HEK293 (cell line): ENCODE results near the gene TRMT112.

ENCODE experiments used
- GFI1B ChIP-seq: fragments of 450-650 bp; formaldehyde crosslinking; IDR thresholded peaks from 2 replicates; pipeline ENCODE4 v1.5.1; 2016; ENCODE audit warnings: missing biosample characterization, missing genetic modification characterization
- MYNN ChIP-seq: fragments of 450-650 bp; formaldehyde crosslinking; IDR thresholded peaks from 2 replicates; pipeline ENCODE4 v1.5.1; 2016; ENCODE audit warnings: missing biosample characterization, missing genetic modification characterization, borderline replicate concordance
- OVOL3 ChIP-seq: fragments of 450-650 bp; formaldehyde crosslinking; IDR thresholded peaks from 2 replicates; pipeline ENCODE4 v1.5.1; 2016; ENCODE audit warnings: missing biosample characterization, missing genetic modification characterization
- SALL2 ChIP-seq: fragments of 450-650 bp; formaldehyde crosslinking; IDR thresholded peaks from 2 replicates; pipeline ENCODE4 v1.5.0; 2017; ENCODE audit warnings: missing biosample characterization, mild to moderate bottlenecking, missing genetic modification characterization, borderline replicate concordance
- TCF7L2 ChIP-seq: IDR thresholded peaks from 2 replicates; pipeline ENCODE4 v1.6.1; 2011; ENCODE audit warnings: low read depth, mild to moderate bottlenecking, inconsistent platforms, low read length, moderate library complexity, borderline replicate concordance
- ZBTB21 ChIP-seq: fragments of 450-650 bp; formaldehyde crosslinking; IDR thresholded peaks from 2 replicates; pipeline ENCODE4 v1.5.1; 2017; ENCODE audit warnings: missing biosample characterization, missing genetic modification characterization
- ZBTB8A ChIP-seq: fragments of 450-650 bp; formaldehyde crosslinking; IDR thresholded peaks from 2 replicates; pipeline ENCODE4 v1.5.1; 2016; ENCODE audit warnings: missing biosample characterization, missing genetic modification characterization
- ZFP37 ChIP-seq: fragments of 450-650 bp; formaldehyde crosslinking; IDR thresholded peaks from 2 replicates; pipeline ENCODE4 v1.5.1; 2016; ENCODE audit warnings: missing biosample characterization, missing genetic modification characterization
- ZNF112 ChIP-seq: fragments of 450-650 bp; formaldehyde crosslinking; IDR thresholded peaks from 2 replicates; pipeline ENCODE4 v1.5.0; 2017; ENCODE audit warnings: missing biosample characterization, missing genetic modification characterization
- ZNF157 ChIP-seq: fragments of 450-650 bp; formaldehyde crosslinking; IDR thresholded peaks from 2 replicates; pipeline ENCODE4 v1.5.1; 2016; ENCODE audit warnings: missing biosample characterization, missing genetic modification characterization
- ZNF214 ChIP-seq: fragments of 450-650 bp; formaldehyde crosslinking; IDR thresholded peaks from 2 replicates; pipeline ENCODE4 v1.5.1; 2017; ENCODE audit warnings: missing biosample characterization, mild to moderate bottlenecking, missing genetic modification characterization, borderline replicate concordance
- ZNF221 ChIP-seq: fragments of 450-650 bp; formaldehyde crosslinking; IDR thresholded peaks from 2 replicates; pipeline ENCODE4 v1.5.1; 2017; ENCODE audit warnings: missing biosample characterization, missing genetic modification characterization, borderline replicate concordance
- ZNF23 ChIP-seq: fragments of 450-650 bp; formaldehyde crosslinking; IDR thresholded peaks from 2 replicates; pipeline ENCODE4 v1.5.1; 2016; ENCODE audit warnings: missing biosample characterization, missing genetic modification characterization, borderline replicate concordance
- ZNF239 ChIP-seq: fragments of 450-650 bp; formaldehyde crosslinking; IDR thresholded peaks from 2 replicates; pipeline ENCODE4 v1.5.1; 2016; ENCODE audit warnings: missing biosample characterization, missing genetic modification characterization
- ZNF335 ChIP-seq: fragments of 450-650 bp; formaldehyde crosslinking; conservative IDR thresholded peaks from 2 replicates; pipeline ENCODE4 v1.5.1; 2016; ENCODE audit warnings: missing biosample characterization, missing genetic modification characterization
- ZNF426 ChIP-seq: fragments of 450-650 bp; formaldehyde crosslinking; IDR thresholded peaks from 2 replicates; pipeline ENCODE4 v1.5.1; 2017; ENCODE audit warnings: missing biosample characterization, missing genetic modification characterization, mild to moderate bottlenecking, inconsistent platforms, moderate library complexity
- ZNF473 ChIP-seq: fragments of 450-650 bp; formaldehyde crosslinking; IDR thresholded peaks from 2 replicates; pipeline ENCODE4 v1.5.1; 2017; ENCODE audit warnings: missing biosample characterization, missing genetic modification characterization
- ZNF561 ChIP-seq: fragments of 450-650 bp; IDR thresholded peaks from 2 replicates; pipeline ENCODE4 v1.5.1; 2018; ENCODE audit warnings: missing biosample characterization, missing genetic modification characterization, borderline replicate concordance
- ZNF596 ChIP-seq: fragments of 450-650 bp; IDR thresholded peaks from 2 replicates; pipeline ENCODE4 v1.5.0; 2018; ENCODE audit warnings: missing biosample characterization, mild to moderate bottlenecking, missing genetic modification characterization, moderate library complexity
- ZNF707 ChIP-seq: fragments of 450-650 bp; formaldehyde crosslinking; IDR thresholded peaks from 2 replicates; pipeline ENCODE4 v1.5.1; 2016; ENCODE audit warnings: missing biosample characterization, missing genetic modification characterization
- TF ChIP-seq, protein P1 (sequence below): fragments of 450-650 bp; formaldehyde crosslinking; IDR thresholded peaks from 2 replicates; pipeline ENCODE4 v1.5.1; 2016; ENCODE audit warnings: missing biosample characterization, missing genetic modification characterization, low read depth
- TF ChIP-seq, protein P2 (sequence below): fragments of 450-650 bp; formaldehyde crosslinking; IDR thresholded peaks from 2 replicates; pipeline ENCODE4 v1.5.1; 2016; ENCODE audit warnings: missing biosample characterization, missing genetic modification characterization
- TF ChIP-seq, protein P3 (sequence below): fragments of 450-650 bp; formaldehyde crosslinking; IDR thresholded peaks from 2 replicates; pipeline ENCODE4 v1.5.1; 2016; ENCODE audit warnings: missing biosample characterization, missing genetic modification characterization
- TF ChIP-seq, protein P4 (sequence below): fragments of 450-650 bp; formaldehyde crosslinking; IDR thresholded peaks from 2 replicates; pipeline ENCODE4 v1.5.1; 2017; ENCODE audit warnings: missing biosample characterization, mild to moderate bottlenecking, missing genetic modification characterization, moderate library complexity
- TF ChIP-seq, protein P5 (sequence below): fragments of 450-650 bp; formaldehyde crosslinking; conservative IDR thresholded peaks from 2 replicates; pipeline ENCODE4 v1.5.1; 2016; ENCODE audit warnings: low read depth, missing biosample characterization, missing genetic modification characterization
- TF ChIP-seq, protein P6 (sequence below): fragments of 450-650 bp; formaldehyde crosslinking; IDR thresholded peaks from 2 replicates; pipeline ENCODE4 v1.5.1; 2016; ENCODE audit warnings: missing biosample characterization, missing genetic modification characterization, borderline replicate concordance

The TRMT112 gene

DNA sequence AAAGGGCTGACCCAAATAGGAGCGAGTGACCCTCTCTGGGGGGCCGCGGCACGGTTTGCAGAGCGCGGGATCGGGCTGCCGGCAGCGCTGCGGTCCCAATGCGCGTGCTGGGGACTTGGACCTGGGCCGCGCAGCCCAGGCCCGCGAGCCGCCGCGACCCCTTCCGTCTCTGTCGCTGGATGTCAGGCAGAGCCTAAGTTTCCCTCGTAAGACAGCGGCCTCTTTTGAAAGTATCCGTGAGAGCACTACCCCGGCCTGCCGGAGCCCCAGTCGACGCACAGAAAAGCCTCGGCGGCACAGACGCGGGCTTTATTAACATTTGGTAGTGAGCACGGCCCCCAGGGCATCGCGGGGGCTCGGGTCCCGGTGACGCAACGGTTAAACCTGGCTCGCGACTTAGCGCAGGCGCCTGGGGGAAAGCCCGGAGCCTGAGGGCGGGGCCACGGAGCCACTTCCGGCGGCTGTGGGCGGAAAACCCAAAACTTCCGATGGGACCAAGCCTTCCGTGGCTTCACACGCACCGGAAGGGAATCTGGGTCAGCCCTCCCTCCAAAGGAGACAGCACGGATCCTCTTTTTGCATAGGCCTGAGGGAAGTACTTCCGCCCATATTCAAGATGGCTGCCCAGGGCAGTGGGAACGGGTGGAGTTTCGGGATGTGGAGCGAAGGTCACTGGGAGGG lies 47.7 kb downstream of the TRMT112 start (continued):
- TF ChIP-seq, protein P1, sequence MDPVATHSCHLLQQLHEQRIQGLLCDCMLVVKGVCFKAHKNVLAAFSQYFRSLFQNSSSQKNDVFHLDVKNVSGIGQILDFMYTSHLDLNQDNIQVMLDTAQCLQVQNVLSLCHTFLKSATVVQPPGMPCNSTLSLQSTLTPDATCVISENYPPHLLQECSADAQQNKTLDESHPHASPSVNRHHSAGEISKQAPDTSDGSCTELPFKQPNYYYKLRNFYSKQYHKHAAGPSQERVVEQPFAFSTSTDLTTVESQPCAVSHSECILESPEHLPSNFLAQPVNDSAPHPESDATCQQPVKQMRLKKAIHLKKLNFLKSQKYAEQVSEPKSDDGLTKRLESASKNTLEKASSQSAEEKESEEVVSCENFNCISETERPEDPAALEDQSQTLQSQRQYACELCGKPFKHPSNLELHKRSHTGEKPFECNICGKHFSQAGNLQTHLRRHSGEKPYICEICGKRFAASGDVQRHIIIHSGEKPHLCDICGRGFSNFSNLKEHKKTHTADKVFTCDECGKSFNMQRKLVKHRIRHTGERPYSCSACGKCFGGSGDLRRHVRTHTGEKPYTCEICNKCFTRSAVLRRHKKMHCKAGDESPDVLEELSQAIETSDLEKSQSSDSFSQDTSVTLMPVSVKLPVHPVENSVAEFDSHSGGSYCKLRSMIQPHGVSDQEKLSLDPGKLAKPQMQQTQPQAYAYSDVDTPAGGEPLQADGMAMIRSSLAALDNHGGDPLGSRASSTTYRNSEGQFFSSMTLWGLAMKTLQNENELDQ, result no peak
- TF ChIP-seq, protein P2, sequence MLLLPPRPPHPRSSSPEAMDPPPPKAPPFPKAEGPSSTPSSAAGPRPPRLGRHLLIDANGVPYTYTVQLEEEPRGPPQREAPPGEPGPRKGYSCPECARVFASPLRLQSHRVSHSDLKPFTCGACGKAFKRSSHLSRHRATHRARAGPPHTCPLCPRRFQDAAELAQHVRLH (tag by site-specific recombination), result peak; percentile 97
- no peak for TF ChIP-seq ZNF707
- TF ChIP-seq ZNF596 (tag by site-specific recombination), result no peak
- TF ChIP-seq ZBTB8A, result peak; percentile 51; the same call in 1 of the 2 replicates
- no peak for TF ChIP-seq SALL2 (tag by site-specific recombination)
- peak; percentile 79 for TF ChIP-seq ZNF335
- TF ChIP-seq ZNF157 (tag by site-specific recombination), result no peak
- TF ChIP-seq, protein P3, sequence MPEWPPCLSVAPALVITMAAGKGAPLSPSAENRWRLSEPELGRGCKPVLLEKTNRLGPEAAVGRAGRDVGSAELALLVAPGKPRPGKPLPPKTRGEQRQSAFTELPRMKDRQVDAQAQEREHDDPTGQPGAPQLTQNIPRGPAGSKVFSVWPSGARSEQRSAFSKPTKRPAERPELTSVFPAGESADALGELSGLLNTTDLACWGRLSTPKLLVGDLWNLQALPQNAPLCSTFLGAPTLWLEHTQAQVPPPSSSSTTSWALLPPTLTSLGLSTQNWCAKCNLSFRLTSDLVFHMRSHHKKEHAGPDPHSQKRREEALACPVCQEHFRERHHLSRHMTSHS, result no peak
- TF ChIP-seq TCF7L2, result no peak
- no peak for TF ChIP-seq ZNF473 (tag by site-specific recombination)
- peak; percentile 81; the same call in 1 of the 2 replicates for TF ChIP-seq ZNF561 (tag by site-specific recombination)
- TF ChIP-seq, protein P4, sequence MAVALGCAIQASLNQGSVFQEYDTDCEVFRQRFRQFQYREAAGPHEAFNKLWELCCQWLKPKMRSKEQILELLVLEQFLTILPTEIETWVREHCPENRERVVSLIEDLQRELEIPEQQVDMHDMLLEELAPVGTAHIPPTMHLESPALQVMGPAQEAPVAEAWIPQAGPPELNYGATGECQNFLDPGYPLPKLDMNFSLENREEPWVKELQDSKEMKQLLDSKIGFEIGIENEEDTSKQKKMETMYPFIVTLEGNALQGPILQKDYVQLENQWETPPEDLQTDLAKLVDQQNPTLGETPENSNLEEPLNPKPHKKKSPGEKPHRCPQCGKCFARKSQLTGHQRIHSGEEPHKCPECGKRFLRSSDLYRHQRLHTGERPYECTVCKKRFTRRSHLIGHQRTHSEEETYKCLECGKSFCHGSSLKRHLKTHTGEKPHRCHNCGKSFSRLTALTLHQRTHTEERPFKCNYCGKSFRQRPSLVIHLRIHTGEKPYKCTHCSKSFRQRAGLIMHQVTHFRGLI, result no peak
- TF ChIP-seq ZNF239 (tag by site-specific recombination), result no peak
- no peak for TF ChIP-seq ZNF23 (tag by site-specific recombination)
- no peak for TF ChIP-seq ZNF112 (tag by site-specific recombination)
- TF ChIP-seq ZFP37 (tag by site-specific recombination), result no peak
- TF ChIP-seq OVOL3 (tag by site-specific recombination), result no peak
- TF ChIP-seq ZNF426 (tag by site-specific recombination), result no peak
- TF ChIP-seq ZNF214 (tag by site-specific recombination), result no peak
- TF ChIP-seq GFI1B (tag by site-specific recombination), result no peak
- no peak for TF ChIP-seq MYNN
- TF ChIP-seq ZNF221 (tag by site-specific recombination), result no peak
- no peak for TF ChIP-seq ZBTB21 (tag by site-specific recombination)
- TF ChIP-seq, protein P5, sequence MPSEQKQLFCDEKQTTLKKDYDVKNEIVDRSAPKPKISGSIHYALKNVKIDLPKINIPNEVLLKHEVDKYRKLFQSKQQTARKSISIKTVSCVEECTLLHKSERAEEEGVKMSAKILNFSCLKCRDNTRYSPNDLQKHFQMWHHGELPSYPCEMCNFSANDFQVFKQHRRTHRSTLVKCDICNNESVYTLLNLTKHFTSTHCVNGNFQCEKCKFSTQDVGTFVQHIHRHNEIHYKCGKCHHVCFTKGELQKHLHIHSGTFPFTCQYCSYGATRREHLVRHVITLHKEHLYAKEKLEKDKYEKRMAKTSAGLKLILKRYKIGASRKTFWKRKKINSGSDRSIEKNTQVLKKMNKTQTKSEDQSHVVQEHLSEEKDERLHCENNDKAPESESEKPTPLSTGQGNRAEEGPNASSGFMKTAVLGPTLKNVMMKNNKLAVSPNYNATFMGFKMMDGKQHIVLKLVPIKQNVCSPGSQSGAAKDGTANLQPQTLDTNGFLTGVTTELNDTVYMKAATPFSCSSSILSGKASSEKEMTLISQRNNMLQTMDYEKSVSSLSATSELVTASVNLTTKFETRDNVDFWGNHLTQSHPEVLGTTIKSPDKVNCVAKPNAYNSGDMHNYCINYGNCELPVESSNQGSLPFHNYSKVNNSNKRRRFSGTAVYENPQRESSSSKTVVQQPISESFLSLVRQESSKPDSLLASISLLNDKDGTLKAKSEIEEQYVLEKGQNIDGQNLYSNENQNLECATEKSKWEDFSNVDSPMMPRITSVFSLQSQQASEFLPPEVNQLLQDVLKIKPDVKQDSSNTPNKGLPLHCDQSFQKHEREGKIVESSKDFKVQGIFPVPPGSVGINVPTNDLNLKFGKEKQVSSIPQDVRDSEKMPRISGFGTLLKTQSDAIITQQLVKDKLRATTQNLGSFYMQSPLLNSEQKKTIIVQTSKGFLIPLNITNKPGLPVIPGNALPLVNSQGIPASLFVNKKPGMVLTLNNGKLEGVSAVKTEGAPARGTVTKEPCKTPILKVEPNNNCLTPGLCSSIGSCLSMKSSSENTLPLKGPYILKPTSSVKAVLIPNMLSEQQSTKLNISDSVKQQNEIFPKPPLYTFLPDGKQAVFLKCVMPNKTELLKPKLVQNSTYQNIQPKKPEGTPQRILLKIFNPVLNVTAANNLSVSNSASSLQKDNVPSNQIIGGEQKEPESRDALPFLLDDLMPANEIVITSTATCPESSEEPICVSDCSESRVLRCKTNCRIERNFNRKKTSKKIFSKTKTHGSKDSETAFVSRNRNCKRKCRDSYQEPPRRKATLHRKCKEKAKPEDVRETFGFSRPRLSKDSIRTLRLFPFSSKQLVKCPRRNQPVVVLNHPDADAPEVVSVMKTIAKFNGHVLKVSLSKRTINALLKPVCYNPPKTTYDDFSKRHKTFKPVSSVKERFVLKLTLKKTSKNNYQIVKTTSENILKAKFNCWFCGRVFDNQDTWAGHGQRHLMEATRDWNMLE (tag by site-specific recombination), result peak; percentile 98
- TF ChIP-seq, protein P6, sequence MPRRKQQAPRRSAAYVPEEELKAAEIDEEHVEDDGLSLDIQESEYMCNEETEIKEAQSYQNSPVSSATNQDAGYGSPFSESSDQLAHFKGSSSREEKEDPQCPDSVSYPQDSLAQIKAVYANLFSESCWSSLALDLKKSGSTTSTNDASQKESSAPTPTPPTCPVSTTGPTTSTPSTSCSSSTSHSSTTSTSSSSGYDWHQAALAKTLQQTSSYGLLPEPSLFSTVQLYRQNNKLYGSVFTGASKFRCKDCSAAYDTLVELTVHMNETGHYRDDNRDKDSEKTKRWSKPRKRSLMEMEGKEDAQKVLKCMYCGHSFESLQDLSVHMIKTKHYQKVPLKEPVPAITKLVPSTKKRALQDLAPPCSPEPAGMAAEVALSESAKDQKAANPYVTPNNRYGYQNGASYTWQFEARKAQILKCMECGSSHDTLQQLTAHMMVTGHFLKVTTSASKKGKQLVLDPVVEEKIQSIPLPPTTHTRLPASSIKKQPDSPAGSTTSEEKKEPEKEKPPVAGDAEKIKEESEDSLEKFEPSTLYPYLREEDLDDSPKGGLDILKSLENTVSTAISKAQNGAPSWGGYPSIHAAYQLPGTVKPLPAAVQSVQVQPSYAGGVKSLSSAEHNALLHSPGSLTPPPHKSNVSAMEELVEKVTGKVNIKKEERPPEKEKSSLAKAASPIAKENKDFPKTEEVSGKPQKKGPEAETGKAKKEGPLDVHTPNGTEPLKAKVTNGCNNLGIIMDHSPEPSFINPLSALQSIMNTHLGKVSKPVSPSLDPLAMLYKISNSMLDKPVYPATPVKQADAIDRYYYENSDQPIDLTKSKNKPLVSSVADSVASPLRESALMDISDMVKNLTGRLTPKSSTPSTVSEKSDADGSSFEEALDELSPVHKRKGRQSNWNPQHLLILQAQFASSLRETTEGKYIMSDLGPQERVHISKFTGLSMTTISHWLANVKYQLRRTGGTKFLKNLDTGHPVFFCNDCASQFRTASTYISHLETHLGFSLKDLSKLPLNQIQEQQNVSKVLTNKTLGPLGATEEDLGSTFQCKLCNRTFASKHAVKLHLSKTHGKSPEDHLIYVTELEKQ (tag by site-specific recombination), result no peak
